Hypothalamus (tissue), 51 donors: ENCODE results near the gene MUCL1.
"Not testable (repeated sequence)": the region's sequence is repeated elsewhere in the genome, so short reads cannot be mapped to it uniquely, and the experiment has no call there.

Experiments used
- DNase-seq, 51 donors: peaks; one replicate each; lab custom pipeline; 2025; lab: John Stamatoyannopoulos, UW

MUCL1 gene

GRCh38 chr12:54853933-54854538 lies at the start of gene MUCL1:
Gene MUCL1 (plus strand): TSS chr12:54854516. CDS start chr12:54854583, 67 bp downstream.
- DNase-seq, result peak in 11 of 51 donors; percentile 0 to 36 (median 9)

- no peak for DNase-seq
Observed at GRCh38 chr12:54821676-54822075, 32.6 kb upstream of the MUCL1 start.

GRCh38 chr12:54824402-54824801 lies 29.9 kb upstream of the MUCL1 start:
- no peak for DNase-seq

- no peak for DNase-seq
Observed at GRCh38 chr12:54829511-54829910, 24.8 kb upstream of the MUCL1 start.

- no peak for DNase-seq
Observed at GRCh38 chr12:54830199-54830598, 24.1 kb upstream of the MUCL1 start.

GRCh38 chr12:54831631-54832030 lies 22.7 kb upstream of the MUCL1 start:
- DNase-seq, result no peak

GRCh38 chr12:54840244-54840865 lies 14.0 kb upstream of the MUCL1 start:
- no peak for DNase-seq

GRCh38 chr12:54857406-54857805 lies 3.1 kb downstream of the MUCL1 start:
- no peak for DNase-seq

- no peak for DNase-seq
Observed at GRCh38 chr12:54858562-54858961, 4.2 kb downstream of the MUCL1 start.

GRCh38 chr12:54859502-54859901 lies 5.2 kb downstream of the MUCL1 start:
- no peak for DNase-seq

GRCh38 chr12:54861927-54862326 lies 7.6 kb downstream of the MUCL1 start:
- no peak for DNase-seq

- DNase-seq, result no peak
Observed at GRCh38 chr12:54863948-54864618, 9.8 kb downstream of the MUCL1 start.

- DNase-seq, result no peak
Observed at GRCh38 chr12:54865683-54866324, 11.5 kb downstream of the MUCL1 start.

- DNase-seq, result no peak
Observed at GRCh38 chr12:54868690-54869089, 14.4 kb downstream of the MUCL1 start.

- no peak for DNase-seq
Observed at GRCh38 chr12:54870048-54870447, 15.7 kb downstream of the MUCL1 start.

GRCh38 chr12:54870617-54871016 lies 16.3 kb downstream of the MUCL1 start:
- DNase-seq, result no peak

- DNase-seq, result no peak
Observed at GRCh38 chr12:54879150-54879549, 24.8 kb downstream of the MUCL1 start.

GRCh38 chr12:54879579-54879978 lies 25.3 kb downstream of the MUCL1 start:
- no peak for DNase-seq

- DNase-seq, result no peak
Observed at GRCh38 chr12:54882079-54882478, 27.8 kb downstream of the MUCL1 start.

- DNase-seq, result not testable (repeated sequence)
Observed at GRCh38 chr12:54882597-54882996, 28.3 kb downstream of the MUCL1 start.

GRCh38 chr12:54888428-54888827 lies 34.1 kb downstream of the MUCL1 start:
- DNase-seq, result not testable (repeated sequence)

- no peak for DNase-seq
Observed at GRCh38 chr12:54890339-54890738, 36.0 kb downstream of the MUCL1 start.
